NCI-H460 (cell line): Measurements from ENCODE around the gene SDK2. TPM values are rescaled to one million over a fixed set of nuclear protein-coding genes. Genes with fewer than 3 reads are reported as not detected.

ENCODE experiments used
- DNase-seq: peaks from one replicate; pipeline ENCODE4 v3.0.0-alpha.2; 2016; ENCODE audit warnings: low read depth; ENCODE audit errors: extremely low read depth
- total RNA-seq: library from RNA; depleted of rRNA; stranded (reverse); fragments of >200 nt; shearing (Covaris generic); gene quantifications from 2 replicates; pipeline ENCODE4 v1.2.3, GENCODE V29; 2014

SDK2 gene
- total RNA-seq, 1 experiment from 2014 or later = 0.02 TPM

GRCh38 chr17:73300392-73300791 lies 343.9 kb downstream of the SDK2 start:
- no peak for DNase-seq

DNA sequence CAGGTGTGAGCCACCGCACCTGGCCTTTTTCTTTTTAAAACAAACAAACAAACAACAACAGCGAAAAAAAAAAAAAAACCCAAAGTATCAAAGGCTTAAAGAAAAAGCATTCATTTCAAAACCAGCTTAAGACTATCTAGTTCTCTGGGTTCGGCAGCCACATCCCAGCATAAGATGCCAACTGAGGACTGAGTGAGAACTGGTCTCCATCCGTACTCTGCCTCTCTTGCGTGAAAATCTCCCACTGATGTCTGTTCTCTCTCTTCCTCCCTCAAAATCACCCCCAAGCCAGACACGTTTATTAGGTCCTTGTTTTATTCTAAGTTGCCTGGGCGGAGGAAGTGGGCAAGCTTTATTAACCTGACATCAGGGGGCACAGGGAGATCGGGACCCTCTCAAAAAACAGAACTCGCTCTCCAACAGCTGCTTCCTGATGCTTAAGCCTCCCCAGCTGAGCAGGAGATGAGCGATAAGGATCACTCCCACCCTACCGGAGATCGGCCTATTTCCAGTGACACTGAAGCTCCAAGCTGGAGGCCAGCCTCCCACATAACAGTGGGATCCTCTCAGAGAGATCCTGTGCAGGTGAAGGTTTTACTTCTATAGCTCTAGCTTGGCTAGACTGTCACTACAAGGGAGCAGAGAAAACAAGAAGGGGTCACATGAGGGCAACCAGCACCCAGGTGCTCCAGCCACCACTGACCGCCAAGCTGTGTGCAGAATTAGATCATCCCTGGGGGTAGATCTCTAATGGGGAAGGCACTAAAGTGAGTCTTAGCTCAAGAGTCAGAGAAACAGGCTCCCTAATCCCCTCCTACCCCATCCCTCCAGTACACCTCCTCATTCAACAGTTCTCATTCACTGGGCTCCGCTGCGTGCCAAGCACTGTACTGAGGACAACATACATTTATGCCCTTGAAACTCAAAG lies 346.0 kb downstream of the SDK2 start:
- no peak for DNase-seq

DNA sequence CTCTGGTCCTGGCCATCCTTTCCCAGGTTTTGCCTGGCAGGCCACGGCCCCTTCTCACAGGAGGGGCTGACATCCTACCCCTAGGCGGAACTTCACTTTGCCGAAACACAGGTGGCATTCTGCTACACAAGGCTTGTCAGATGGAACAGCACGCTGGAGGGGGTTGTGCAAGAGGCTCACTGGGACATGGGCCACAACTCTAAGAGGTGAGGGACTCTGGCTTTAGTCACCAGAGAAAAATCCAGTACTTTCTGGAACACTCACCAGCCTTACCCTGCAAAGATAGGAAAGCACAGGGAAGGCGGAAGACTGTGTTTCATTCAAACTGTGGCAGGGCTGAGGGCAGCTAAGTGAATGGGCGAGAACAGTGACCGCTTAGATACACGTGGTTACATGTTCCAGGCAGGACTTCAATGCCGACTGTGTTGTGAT lies 350.7 kb downstream of the SDK2 start:
- DNase-seq = no peak

GRCh38 chr17:73293031-73293430 lies 351.2 kb downstream of the SDK2 start:
- no peak for DNase-seq

DNA sequence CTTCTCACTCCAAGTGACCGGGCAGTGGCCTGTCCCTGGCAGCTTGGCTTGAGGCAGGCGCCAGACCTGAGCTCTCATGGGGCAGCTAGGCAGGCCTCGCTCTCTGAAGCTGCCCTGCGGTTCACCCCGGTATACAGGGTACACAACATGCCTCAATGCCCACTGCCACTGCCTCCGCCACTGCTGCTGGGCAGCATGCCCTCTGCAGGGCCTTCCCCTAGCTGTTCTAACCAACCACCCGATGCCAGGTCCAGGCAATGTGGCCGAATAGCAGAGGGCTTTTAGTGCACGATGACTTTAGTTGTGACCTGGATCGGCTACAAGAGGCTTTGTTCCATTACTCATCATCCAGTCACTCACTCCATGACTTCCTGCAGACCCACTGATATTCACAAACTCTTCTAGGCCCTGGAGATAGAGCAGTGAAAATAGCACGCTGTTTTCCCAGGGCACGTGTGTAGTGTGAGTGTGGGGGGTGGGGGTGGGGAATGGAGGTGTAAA lies 352.2 kb downstream of the SDK2 start:
- DNase-seq = no peak

GRCh38 chr17:73291260-73291801 lies 352.9 kb downstream of the SDK2 start:
- peak; percentile 54 for DNase-seq

DNA sequence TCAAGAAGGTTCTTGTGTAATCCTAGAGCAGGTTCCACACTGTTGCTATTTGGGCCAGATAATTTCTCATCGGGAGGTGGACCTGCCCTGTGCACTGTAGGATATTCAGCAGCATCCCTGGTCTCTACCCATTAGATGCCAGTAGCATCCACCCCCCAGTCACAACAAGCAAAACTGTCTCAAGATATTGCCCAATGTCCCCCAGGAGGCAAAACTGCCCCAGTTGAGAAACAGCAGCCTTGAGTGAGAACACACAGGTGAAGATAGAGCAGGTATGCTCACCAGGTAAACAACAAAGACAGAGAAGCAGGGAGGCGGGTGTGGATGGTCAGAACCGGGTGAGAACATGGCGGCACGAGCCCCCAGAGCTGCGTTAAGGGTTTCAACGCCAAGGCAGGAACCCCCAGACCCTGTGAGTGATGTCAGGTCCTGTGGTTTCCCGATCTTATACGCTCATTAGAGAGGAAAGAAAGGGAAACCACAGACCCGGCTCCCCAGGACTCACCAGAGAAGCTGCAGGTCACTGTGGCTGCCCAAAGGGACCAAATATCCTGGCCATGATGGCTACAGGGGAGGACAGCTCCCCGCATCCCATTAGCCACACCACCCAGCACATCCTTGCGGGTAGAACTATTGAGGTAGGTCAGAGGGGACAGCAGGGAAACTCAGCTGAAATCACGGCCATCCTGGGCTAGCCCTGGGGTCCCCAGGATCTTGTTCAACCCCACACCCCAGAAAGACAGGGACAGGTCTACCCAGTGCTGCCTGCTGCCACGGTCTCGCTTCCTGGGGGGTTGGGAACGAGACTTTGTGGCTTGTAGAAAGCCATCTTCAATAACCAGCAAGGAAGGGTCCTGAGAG lies 353.6 kb downstream of the SDK2 start:
- no peak for DNase-seq

GRCh38 chr17:73289549-73290254 lies 354.5 kb downstream of the SDK2 start:
- no peak for DNase-seq

DNA sequence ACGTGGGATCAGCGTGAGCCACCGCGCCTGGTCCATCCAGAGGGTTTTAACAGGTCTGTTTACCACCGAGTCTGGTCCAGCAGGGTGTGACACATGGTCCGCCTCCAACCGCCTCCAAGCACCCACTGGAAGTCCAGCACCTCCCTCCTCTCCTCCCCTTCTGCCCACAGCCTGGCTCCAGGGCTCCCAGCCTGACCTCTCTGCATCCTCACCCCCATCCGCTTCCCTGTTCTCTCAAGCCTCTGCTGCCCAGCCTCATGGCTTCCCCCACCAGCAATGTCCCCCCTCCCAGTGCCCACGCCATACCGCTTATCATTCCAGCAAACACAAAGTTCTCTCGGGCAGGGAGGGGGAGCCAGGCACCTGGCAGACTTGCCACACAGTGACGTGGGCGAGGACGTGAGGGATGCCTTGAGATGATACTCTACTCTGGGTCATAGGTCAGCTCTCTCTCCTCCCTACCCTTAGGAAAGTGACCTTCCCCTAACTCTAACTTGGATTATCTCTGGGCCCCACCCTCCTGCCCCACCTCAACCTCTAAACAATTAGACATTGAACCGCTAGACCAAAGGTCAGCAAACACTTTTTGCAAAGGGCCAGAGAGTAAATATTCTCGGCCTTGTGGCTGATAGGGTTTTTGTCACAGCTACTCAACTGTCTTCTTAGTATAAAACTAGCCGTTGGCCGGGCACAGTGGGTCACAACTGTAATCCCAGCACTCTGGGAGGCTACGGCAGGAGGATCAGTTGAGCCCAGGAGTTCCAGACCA lies 355.5 kb downstream of the SDK2 start:
- DNase-seq = no peak

DNA sequence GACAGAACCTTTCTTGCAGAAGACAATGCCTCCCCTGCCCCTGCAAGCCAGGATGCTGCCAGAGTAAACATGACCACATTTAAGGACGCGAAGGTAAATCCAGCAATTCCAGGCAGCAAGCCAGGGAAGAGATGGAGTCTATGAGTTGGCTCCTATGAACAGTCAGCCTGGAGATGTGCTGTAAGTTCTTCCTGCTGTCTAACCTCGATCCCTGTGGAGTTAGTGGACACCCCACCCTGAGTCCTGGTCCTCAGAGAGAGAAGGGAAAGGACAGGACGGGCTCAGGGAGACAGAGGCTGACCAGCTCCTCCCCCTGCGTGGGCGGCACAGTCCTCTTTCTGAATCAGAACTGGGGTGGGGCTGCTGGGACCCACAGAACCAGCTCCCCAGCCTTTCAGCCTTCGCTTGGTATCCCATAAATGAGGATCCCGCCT lies 357.4 kb downstream of the SDK2 start:
- DNase-seq = no peak

DNA sequence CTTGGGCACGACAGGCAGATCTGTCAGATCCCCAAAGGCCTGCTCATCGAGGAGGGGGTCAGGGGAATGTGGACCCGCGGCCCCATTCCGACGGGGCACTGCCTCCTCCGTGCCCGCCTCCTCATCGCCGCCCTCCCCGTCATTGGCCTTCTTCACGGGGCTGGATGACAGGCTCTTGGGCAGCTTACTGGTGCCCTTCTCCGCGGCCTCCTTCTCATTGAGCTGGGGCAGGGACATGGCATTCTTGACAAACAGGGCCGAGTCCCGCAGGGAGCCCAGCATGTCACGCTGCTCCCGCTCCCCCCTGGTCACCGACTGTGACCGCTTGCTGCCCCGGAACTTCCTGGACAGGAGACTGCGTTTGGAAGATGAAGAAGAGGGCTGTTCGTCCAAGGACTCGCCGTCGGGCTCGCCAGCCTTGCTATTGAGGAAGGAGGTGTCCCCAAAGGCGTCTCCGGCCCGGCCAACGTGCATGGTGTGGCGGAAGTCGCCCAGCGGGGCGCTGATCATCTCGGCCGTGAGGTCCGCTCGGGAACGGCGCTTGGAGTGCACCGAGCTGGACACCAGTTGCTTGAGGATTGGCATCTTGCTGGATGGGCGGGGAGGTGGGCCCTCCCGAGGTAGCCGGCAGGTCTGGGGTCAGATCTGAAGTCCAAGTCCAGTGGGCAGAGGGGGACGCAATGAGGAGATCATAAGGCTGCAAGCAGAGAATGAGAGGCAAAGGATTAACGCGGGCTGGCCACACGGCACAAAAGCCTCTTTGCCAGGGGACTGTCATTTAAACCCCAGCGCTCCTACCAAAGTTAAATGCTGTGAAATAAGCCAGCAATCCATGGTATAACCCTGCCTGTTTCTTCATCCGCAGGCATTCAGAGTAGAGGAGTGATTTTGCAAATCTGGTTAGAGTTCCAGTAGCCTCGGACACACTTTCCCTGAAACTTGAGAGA lies 358.1 kb downstream of the SDK2 start:
- DNase-seq = no peak

GRCh38 chr17:73285603-73285908 lies 358.7 kb downstream of the SDK2 start:
- no peak for DNase-seq

DNA sequence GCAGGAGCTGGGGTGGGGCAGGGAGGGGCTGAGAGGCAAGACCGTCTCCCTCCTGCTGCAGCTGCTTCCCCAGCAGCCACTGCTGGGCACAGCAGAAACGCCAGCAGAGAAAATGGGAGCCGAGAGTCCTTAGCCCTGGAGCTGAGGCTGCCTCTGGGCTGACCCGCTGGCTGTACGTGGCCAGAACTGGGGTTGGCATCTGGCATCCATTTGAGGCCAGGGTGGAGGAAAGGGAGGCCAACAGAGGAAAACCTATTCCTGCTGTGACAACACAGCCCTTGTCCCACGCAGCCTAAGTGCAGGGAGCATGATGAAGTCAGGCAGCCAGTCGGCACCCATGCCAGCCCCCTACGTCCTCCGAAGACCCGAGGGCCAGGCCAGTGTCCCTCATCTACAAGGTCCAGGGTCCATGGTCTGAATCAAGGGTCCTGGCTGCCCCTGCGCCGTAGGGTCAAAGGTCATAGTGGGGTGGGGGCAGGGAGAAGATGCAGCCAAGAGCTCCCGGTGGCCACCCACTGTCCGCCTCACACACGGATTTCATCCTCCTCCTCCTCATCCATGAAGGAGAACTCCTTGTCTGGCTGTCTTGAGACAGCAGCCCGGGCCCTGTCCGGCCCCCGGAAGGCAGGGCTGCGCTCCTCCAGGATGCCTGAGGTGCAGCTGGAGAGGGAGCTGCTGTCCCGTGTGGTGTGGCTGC lies 359.2 kb downstream of the SDK2 start:
- DNase-seq = no peak
